HL-60 (cell line): Measurements from ENCODE around the gene IGFBP7.

Experiments
- DNase-seq, 2 experiments: peaks; one replicate each; pipeline ENCODE4 v3.0.0-alpha.2; 2010 to 2020; ENCODE audit warnings: low read depth in 1 of 2, low spot score in 1 of 2
- H3K27ac ChIP-seq: fragments of 250-450 bp; sonication (Bioruptor Pico); replicated peaks from 2 replicates; pipeline ENCODE4 v1.5.1; 2020; ENCODE audit warnings: mild to moderate bottlenecking, moderate library complexity
- H3K27me3 ChIP-seq: fragments of 250-450 bp; sonication (Bioruptor Pico); 2 replicates; pipeline ENCODE4 v1.5.1; 2021; ENCODE audit warnings: mild to moderate bottlenecking, moderate library complexity; ENCODE audit not compliant: insufficient read depth, poor library complexity, severe bottlenecking
- H3K4me3 ChIP-seq: replicated peaks from 2 replicates; pipeline ENCODE4 v1.5.1; 2011; ENCODE audit warnings: mild to moderate bottlenecking, control low read depth, low read length; ENCODE audit not compliant: insufficient read depth
- GABPA ChIP-seq: IDR thresholded peaks from 2 replicates; pipeline ENCODE4 v1.6.1; 2012; ENCODE audit warnings: low read depth
- POLR2AphosphoS5 ChIP-seq: IDR thresholded peaks from 2 replicates; pipeline ENCODE4 v1.6.1; 2012; ENCODE audit warnings: low read depth
- SPI1 ChIP-seq: IDR thresholded peaks from 2 replicates; pipeline ENCODE4 v1.6.1; 2012; ENCODE audit warnings: low read depth, mild to moderate bottlenecking, borderline replicate concordance
- TF ChIP-seq, protein P1 (sequence below): IDR thresholded peaks from 2 replicates; pipeline ENCODE4 v1.6.1; 2012; ENCODE audit warnings: low read depth; ENCODE audit not compliant: insufficient replicate concordance
- TF ChIP-seq, protein P2 (sequence below): IDR thresholded peaks from one replicate; pipeline ENCODE4 v1.5.1; 2011; ENCODE audit warnings: low read length, control low read depth, inconsistent platforms; ENCODE audit not compliant: insufficient read depth

Gene IGFBP7

DNA sequence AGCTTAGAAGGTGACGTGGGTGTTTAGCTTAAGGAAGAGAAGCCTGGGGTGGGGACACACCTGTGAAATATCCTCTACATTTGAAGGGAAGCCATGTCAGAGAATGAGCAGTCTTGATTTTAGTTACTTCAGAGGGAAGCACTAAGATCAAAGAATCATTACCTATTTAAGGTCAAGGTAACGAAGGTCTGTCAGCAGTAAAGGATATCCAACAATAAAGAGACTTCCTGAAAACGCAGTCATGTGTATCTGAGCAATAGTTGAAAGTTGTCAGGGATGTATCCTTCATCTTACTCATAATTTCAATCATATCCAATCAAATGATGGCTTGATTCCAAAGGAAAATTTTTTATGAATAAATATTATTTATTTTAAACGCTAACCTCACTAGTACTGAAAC, 33.5 kb downstream of the IGFBP7 start:
- no peak overlapping the region for H3K27ac ChIP-seq
- H3K27me3 ChIP-seq: no peaks in the 10 kb centered on the region
- DNase-seq: no peak

GRCh38 chr4:57075367-57075766, 34.8 kb downstream of the IGFBP7 start:
- Histone ChIP-seq H3K27ac (no peak overlapping the region), H3K27me3 (no peaks in the 10 kb centered on the region), H3K4me3 (no peak overlapping the region)
- DNase-seq: no peak
- TF ChIP-seq GABPA: no peak
- no peak for TF ChIP-seq SPI1
- TF ChIP-seq POLR2AphosphoS5: no peak
- TF ChIP-seq, protein P1, sequence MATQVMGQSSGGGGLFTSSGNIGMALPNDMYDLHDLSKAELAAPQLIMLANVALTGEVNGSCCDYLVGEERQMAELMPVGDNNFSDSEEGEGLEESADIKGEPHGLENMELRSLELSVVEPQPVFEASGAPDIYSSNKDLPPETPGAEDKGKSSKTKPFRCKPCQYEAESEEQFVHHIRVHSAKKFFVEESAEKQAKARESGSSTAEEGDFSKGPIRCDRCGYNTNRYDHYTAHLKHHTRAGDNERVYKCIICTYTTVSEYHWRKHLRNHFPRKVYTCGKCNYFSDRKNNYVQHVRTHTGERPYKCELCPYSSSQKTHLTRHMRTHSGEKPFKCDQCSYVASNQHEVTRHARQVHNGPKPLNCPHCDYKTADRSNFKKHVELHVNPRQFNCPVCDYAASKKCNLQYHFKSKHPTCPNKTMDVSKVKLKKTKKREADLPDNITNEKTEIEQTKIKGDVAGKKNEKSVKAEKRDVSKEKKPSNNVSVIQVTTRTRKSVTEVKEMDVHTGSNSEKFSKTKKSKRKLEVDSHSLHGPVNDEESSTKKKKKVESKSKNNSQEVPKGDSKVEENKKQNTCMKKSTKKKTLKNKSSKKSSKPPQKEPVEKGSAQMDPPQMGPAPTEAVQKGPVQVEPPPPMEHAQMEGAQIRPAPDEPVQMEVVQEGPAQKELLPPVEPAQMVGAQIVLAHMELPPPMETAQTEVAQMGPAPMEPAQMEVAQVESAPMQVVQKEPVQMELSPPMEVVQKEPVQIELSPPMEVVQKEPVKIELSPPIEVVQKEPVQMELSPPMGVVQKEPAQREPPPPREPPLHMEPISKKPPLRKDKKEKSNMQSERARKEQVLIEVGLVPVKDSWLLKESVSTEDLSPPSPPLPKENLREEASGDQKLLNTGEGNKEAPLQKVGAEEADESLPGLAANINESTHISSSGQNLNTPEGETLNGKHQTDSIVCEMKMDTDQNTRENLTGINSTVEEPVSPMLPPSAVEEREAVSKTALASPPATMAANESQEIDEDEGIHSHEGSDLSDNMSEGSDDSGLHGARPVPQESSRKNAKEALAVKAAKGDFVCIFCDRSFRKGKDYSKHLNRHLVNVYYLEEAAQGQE: no peak
- TF ChIP-seq, protein P2, sequence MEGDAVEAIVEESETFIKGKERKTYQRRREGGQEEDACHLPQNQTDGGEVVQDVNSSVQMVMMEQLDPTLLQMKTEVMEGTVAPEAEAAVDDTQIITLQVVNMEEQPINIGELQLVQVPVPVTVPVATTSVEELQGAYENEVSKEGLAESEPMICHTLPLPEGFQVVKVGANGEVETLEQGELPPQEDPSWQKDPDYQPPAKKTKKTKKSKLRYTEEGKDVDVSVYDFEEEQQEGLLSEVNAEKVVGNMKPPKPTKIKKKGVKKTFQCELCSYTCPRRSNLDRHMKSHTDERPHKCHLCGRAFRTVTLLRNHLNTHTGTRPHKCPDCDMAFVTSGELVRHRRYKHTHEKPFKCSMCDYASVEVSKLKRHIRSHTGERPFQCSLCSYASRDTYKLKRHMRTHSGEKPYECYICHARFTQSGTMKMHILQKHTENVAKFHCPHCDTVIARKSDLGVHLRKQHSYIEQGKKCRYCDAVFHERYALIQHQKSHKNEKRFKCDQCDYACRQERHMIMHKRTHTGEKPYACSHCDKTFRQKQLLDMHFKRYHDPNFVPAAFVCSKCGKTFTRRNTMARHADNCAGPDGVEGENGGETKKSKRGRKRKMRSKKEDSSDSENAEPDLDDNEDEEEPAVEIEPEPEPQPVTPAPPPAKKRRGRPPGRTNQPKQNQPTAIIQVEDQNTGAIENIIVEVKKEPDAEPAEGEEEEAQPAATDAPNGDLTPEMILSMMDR: no peak

More for the DNA sequence above, 33.5 kb downstream of the IGFBP7 start:
- TF ChIP-seq GABPA: no peak
- no peak for TF ChIP-seq POLR2AphosphoS5
- TF ChIP-seq, protein P2: no peak
- TF ChIP-seq, protein P1: no peak
- no peak for TF ChIP-seq SPI1
- H3K4me3 ChIP-seq: no peak overlapping the region

DNA sequence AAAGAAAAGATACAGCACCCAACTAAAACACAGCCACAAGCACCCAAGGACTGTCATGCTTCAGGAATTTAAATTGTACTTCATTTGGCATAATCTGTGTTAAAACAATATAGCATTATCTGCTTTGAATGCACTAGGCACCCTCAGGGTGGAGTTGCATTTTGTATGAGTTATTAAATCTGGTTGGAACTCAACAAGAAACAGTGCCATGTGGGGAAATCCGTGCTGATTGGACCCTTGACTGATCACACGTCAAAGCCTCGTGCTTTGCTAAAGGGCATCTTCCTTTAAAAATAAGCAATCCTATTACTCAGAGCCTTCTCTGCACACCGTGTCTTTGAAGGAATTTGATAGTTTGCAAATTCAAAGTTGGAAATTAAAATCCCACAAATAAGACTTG, 35.4 kb downstream of the IGFBP7 start:
- TF ChIP-seq, protein P2: no peak
- TF ChIP-seq, protein P1: no peak
- no peak for TF ChIP-seq SPI1
- no peak for TF ChIP-seq POLR2AphosphoS5
- no peak for TF ChIP-seq GABPA
- no peak for DNase-seq
- Histone ChIP-seq H3K27ac (no peak overlapping the region), H3K4me3 (no peak overlapping the region), H3K27me3 (no peaks in the 10 kb centered on the region)
